HG03039 (cell line): Measurements from ENCODE around the gene NPR2.

Source experiments
- ATAC-seq: cut with Tn5 transposase; IDR thresholded peaks from one replicate; pipeline ENCODE4 v1.9.1; 2021; ENCODE audit warnings: mild to moderate bottlenecking, moderate library complexity; ENCODE audit not compliant: unreplicated experiment

The NPR2 gene

DNA sequence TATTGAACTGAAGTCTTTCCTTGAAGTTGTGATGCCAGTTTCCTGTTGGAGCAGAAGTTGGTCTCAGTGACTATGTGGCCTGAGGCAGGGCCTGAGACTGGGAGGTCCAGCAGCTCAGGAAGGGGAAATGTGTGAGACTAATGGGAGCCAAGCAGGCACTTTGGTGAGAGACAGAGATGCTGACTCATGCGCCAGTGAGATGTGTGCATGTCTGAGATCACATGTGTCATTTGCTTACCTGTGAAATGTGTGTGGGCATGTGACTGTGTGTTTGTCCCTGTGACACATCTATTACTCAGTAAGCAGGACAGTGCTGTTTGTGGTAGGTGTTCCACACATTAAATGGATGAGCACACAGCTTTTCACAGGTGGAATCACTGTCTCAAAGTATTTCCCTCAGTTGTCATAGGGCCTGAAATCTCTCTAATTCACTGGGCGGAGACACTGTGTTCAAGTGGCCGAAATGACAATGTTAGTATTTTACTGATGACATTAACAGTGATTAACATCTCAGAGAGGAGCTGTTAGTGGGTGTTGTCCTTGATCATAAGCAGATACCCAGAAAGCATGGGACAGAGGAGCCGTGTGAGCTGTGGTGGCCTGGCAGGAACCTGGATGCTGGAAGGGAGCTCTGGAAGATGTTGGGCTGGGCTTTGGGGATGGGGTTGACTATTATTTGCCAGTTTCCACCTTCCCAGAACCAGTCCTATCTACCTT, 7.4 kb downstream of the NPR2 start:
- ATAC-seq = no peak

DNA sequence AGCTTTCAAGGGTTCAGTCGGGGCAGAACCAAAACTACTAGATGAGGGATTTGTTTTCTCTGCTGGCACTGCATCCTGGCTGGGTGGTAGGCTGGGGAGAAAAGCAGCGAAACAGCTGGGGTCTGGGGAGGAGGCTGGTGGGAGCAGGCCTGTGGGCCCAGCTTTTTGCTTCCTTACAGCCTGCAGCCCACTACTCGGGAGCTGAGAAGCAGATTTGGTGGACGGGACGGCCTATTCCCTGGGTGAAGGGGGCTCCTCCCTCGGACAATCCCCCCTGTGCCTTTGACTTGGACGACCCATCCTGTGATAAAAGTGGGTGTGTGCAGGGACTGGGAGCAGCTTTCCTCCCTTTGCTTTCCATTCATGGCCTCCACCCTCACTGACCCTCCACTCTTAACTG, 9.1 kb downstream of the NPR2 start:
- ATAC-seq = no peak

GRCh38 chr9:35801328-35802128, 10.1 kb downstream of the NPR2 start:
- no peak for ATAC-seq

DNA sequence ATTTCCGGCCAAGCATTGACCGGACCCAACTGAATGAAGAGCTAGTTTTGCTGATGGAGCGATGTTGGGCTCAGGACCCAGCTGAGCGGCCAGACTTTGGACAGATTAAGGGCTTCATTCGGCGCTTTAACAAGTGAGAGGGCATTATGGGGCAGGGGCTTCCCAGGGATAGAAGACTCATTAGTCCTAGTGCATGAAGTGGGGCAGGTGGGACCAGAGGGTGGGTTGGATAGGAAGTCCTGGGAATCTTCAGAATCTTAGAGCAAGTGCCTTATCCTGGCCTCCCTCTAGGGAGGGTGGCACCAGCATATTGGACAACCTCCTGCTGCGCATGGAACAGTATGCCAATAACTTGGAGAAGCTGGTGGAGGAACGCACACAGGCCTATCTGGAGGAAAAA, 14.7 kb downstream of the NPR2 start:
- ATAC-seq = no peak

DNA sequence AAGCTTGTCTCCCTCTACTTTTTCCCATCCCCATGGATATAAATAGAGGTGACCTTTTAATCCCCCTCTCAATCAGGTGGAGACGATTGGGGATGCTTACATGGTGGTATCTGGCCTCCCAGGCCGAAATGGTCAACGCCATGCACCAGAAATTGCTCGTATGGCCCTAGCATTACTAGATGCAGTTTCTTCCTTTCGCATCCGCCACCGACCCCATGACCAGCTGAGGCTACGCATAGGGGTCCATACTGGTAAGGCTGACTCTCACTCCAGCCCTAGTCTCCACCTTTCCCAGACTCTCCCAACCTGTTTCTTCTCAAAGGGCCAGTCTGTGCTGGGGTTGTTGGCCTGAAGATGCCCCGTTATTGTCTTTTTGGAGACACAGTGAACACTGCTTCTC, 17.0 kb downstream of the NPR2 start:
- ATAC-seq = no peak

DNA sequence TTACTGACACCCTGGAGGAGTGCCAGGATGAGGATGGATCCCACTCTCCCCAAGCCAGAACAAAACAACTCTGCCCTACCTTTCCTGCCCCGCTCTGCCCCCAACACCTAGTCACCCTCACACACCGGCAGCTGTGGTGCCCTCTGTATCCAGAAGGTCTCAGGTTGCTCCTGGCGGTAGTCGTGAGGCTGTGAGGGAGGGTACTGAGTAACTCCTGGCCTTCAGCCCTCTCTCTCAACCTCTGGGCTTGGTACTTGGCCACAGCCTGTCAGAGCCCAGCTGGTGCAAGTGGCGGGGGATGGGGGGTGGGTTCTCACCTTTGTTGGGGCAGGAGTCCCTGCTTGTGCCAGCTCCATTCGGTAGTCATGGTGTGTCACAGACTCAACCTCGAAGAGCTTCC, 18.7 kb downstream of the NPR2 start:
- no peak for ATAC-seq

GRCh38 chr9:35811381-35812024, 20.1 kb downstream of the NPR2 start:
- ATAC-seq = no peak

GRCh38 chr9:35812025-35812602, 20.7 kb downstream of the NPR2 start, which contains the start of gene SPAG8:
TSS of gene SPAG8 (minus strand) at chr9:35812262. CDS start at chr9:35812147, 115 bp downstream.
- peak; percentile 54 for ATAC-seq

DNA sequence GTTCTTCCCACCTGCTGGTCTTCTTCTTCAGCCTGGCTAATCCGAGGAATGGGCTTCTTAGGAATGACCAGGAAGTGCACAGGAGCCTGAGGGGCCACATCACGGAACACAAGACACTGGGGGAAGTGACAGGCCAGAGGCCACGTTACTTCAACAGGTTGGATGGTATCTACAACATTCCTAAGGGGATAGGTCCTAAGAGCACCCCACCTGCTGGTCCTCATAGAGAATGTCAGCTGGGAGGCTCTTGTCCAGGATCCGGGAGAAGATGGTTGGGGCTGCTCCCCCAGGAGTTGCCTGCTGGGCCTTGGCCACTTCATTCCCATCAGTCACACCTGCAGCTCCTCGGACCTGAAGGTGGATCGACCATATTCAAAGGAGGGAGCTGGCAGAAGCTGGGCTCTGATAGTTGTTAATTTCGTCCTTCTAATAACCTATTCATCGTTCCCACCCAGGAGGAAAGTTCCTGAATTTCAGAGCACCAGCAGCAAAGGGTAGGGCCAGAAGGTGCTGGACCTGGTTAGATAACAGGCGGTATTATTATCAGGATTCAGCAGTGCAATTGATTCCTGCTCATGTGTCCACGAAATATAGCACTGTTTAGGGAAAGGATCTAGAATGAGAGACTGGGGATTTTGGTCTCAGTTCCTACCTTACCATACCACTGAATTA, 22.2 kb downstream of the NPR2 start:
- no peak for ATAC-seq

GRCh38 chr9:35814106-35814840, 22.9 kb downstream of the NPR2 start:
- ATAC-seq = peak; percentile 20

- peak; percentile 64 for ATAC-seq
These were observed 23.6 kb downstream of the NPR2 start, which contains the start of gene HINT2 for GRCh38 chr9:35814841-35815543. TSS of gene HINT2 (minus strand) at chr9:35815042. CDS start at chr9:35814979, 63 bp downstream.

- ATAC-seq = no peak
These were observed 25.3 kb downstream of the NPR2 start for GRCh38 chr9:35816708-35817107.

GRCh38 chr9:35818341-35818740, 26.9 kb downstream of the NPR2 start:
- no peak for ATAC-seq

DNA sequence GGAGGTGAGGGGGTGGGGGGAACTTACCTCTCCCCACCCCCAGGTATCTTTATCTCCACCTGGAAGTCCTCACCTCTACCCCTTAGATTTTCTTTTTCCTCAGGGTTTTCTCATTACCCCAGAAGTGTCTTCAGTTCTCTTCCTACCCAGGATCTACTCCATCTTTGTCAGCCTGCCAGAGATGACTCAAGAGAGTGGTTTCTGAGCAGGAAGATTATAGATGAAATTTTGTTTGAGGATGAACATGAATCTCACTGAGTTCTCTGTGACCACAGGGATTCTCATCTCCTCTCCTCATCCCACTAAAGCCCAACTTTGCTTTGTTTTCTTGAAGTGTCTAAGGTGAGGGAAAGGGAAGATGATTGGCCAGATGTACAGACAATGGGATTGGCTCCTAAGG, 28.7 kb downstream of the NPR2 start:
- no peak for ATAC-seq

GRCh38 chr9:35822926-35823325, 31.5 kb downstream of the NPR2 start:
- ATAC-seq = no peak

DNA sequence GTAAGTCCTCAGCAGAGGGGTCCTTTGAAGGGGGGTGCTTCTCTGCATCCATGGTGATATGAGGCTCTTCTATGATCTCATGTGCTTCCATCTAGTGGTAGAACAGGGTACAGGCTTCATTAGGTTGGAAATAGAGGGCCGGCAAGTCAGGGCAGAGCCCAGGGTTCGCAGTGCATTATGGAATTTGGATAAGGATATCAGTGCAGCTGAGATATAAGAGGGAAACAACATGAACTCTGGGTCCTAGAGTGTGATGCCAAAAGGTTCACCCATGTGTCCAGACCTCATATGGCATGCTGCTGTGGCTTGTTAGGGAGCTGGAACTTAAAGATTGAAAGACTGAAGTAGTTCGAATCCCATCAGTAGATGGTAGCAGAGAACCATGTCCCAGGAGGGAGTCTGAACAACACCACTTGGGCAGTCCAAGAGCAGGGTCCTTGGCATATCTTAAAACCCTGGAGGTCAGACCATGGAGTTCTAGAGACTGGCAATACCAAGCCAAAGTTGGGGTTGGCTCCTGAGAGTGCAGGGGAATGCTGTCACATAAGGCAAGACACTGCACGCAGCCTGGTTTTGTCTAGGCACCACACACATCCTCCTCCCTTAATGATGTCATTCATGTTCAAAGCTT, 34.8 kb downstream of the NPR2 start:
- peak; percentile 37 for ATAC-seq

DNA sequence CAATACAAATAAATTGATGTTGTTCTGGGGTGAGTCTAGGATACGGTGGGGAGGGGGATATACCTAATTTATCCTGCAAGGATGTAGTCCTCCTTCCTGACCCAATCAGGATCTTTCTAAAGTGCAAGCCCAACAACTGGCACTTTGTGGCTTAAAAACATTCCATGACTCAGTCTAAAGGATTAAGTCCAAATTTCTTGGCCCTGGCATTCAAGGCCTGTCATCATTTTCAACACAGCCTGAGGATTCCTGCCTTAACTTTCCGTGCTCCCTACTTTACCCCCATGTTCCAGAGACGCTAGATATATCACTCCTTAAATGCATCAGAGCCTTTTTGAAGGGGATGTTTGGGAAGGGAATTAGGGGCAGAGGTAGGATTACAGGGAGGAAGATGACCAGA, 36.1 kb downstream of the NPR2 start:
- no peak for ATAC-seq

DNA sequence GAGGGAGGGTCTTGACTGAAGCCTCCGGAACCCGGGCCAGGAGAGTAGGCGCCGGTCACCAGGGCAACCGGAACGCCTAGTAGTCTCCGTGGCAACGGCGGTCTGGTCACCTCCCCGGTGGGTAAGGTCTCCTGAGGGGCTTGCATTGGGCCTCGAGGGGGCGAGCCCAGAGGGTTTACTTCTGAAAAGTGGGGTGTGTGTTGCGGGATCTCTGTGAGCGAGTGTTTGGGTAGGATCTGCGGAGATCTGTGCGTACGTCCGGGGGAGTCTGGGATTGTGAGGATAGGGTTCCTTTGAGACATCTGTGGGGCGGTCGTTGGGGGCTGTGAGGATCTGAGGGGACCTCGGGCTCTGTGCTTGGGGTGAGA, 37.3 kb downstream of the NPR2 start, which contains the start of gene FAM221B:
Gene FAM221B (minus strand): TSS at position 17 of the 368 bp plus-strand sequence. CDS start 2,571 bp downstream, outside the sequence.
- ATAC-seq = no peak
